Heart right ventricle (tissue), 16 donors: Measurements from ENCODE around the gene CGAS. TPM values are rescaled to one million over a fixed set of nuclear protein-coding genes. Genes with fewer than 3 reads are reported as not detected.

Source experiments
- ATAC-seq, 8 donors: fragments of 200-7000 bp; cut with Tn5 transposase; one replicate each; pipeline ENCODE4 v1.9.1; 2020; ENCODE audit warnings: mild to moderate bottlenecking in 8 of 8, moderate library complexity in 8 of 8, moderate number of reproducible peaks in 1 of 8
- DNase-seq, 2 donors: peaks; one replicate each; pipeline ENCODE4 v3.0.0-alpha.2; 2020
- H3K27ac ChIP-seq, 10 donors: fragments of 200-600 bp; sonication (generic) in 2 of 10; one replicate each; pipeline versions ENCODE4 v1.5.0 to v1.8.0; 2020 to 2022; ENCODE audit warnings: mild to moderate bottlenecking in 3 of 10
- H3K27me3 ChIP-seq, 7 donors: fragments of 200-600 bp; one replicate each; pipeline ENCODE4 v1.8.0; 2021 to 2022; ENCODE audit warnings: mild to moderate bottlenecking in 2 of 7
- H3K36me3 ChIP-seq, 9 donors: fragments of 200-600 bp; sonication (generic) in 1 of 9; one replicate each; pipeline versions ENCODE4 v1.5.0 to v1.8.0; 2020 to 2022; ENCODE audit warnings: mild to moderate bottlenecking in 2 of 9
- H3K4me1 ChIP-seq, 9 donors: fragments of 200-600 bp; sonication (generic) in 1 of 9; one replicate each; pipeline versions ENCODE4 v1.5.0 to v1.8.0; 2020 to 2022; ENCODE audit warnings: mild to moderate bottlenecking in 4 of 9
- H3K4me3 ChIP-seq, 10 donors: fragments of 200-600 bp; sonication (generic) in 2 of 10; one replicate each; pipeline versions ENCODE4 v1.5.0 to v1.8.0; 2020 to 2022; ENCODE audit warnings: mild to moderate bottlenecking in 7 of 10, moderate library complexity in 2 of 10
- H3K9me3 ChIP-seq, 11 donors: fragments of 200-600 bp in 10 of 11; sonication (generic) in 2 of 11; one replicate each; pipeline versions ENCODE4 v1.5.0 to v1.8.0; 2013 to 2022; ENCODE audit warnings: mild to moderate bottlenecking in 2 of 11, control low read depth in 1 of 11, moderate library complexity in 1 of 11
- WGBS, 2 donors: extraction: QIAGEN DNeasy Blood & Tissue Kit; methylation state at CpG; one replicate each; pipeline ENCODE4 v1.1.7; 2013; ENCODE audit warnings: inconsistent platforms in 1 of 2; 5-methylcytosine and 5-hydroxymethylcytosine counted together
- intact Hi-C, 10 donors: fragments of 100-400 bp; cut with DNase I; formaldehyde crosslinking; loops; one replicate each; pipeline versions ENCODE4 v1.11.1 to v1.14.2; 2022
- polyA plus RNA-seq, 2 donors: library from polyadenylated mRNA; stranded (reverse); fragments of 200-250 nt; gene quantifications; one replicate each; pipeline ENCODE4 v1.2.3, GENCODE V29; 2013
- total RNA-seq, 10 donors: library from RNA; stranded (reverse); fragmentation: NEBNext Ultra II Directional in 3 of 10; extraction: Animal tissue kit (Norgen Biotek cat#: 25700) in 3 of 10; gene quantifications; one replicate each; pipeline versions ENCODE4 v1.2.1 to v1.2.4, GENCODE V29; 2021 to 2023
- TF ChIP-seq, protein P1 (sequence below), 9 donors: fragments of 200-600 bp; sonication (generic) in 2 of 9; IDR thresholded peaks; one replicate each; pipeline versions ENCODE4 v1.5.0 to v1.8.0; 2021 to 2022; ENCODE audit warnings: antibody characterized with exemption in 9 of 9, mild to moderate bottlenecking in 5 of 9, moderate library complexity in 1 of 9
- donor health status: Arrhythmogenic right ventricular cardiomyopathy.
- donor health status: ischemic (EF 13 %, LVEDD 7.1; RV severe dilation, severe dysfunction).
- donor health status: healthy with polysubstance abuse.
- donor health status: DM: no; HTN: yes; CAD: no.
- donor health status: DM: no; HTN: no; CAD: no.
- donor health status: ischemic (EF 25% LVEDD 6.9; RV normal size, moderate dysfunction).
- donor health status: ischemic (EF 25% LVEDD 5.7; RV mildly dilated, moderate dysfunction).
- donor health status: healthy.
- donor health status: DM: yes; HTN: yes; CAD: no.
- donor health status: Ischemic cardiomyopathy.
- donor health status: ischemic (EF 35%, LVEDD 5.7; RV mildly dilated, moderate dysfunction).
- donor health status: nonischemic (EF 11% LVEDD 7.7; RV severe dilation, severe dysfunction).
- donor health status: DM: yes; HTN: yes; CAD: no.
- donor health status: PGD.
- donor health status: ischemic (EF 29% LVEDD 5.4; RV normal size, mild dysfunction).
- donor health status: nonischemic (EF 23%, LVEDD 6.1; RV moderate dilation, normal function).

The CGAS gene
- total and polyA plus RNA-seq, 12 donors = 0.46 to 4.1 (median 1.1) TPM

DNA sequence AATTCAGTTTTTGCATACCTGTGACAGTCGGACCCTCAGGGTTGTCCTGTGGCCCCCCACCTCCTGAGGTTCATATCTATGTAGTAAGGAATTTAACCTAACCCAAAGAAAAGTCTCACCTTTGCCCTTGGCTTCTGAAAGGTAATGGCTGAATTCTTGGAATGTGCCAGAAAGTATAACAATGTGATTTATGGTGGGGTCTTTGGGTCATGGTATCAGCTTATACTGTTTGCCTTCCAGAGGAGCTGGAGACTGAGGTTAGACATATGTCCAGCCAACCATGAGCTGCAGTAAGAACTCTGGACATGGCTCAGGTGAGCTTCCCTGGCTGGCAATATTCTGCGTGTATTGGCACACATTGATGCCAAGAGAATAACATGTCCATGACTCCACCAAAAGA lies 30.6 kb downstream of the CGAS start:
- intact Hi-C loops = no loop called here
- H3K4me3 ChIP-seq = no peak overlapping the region
- peaks cover 0 to 86% (median 6%) of the 10 kb centered on the region in 9 donors for H3K36me3 ChIP-seq
- ATAC-seq (no peak), DNase-seq (no peak)
- peak overlapping the region in 1 of 10 donors; percentile 84 for H3K27ac ChIP-seq
- H3K9me3 ChIP-seq = peaks cover 0 to 4% (median 0%) of the 10 kb centered on the region in 11 donors
- H3K4me1 ChIP-seq = peaks cover 0 to 15% (median 0%) of the 10 kb centered on the region in 9 donors
- TF ChIP-seq, protein P1, sequence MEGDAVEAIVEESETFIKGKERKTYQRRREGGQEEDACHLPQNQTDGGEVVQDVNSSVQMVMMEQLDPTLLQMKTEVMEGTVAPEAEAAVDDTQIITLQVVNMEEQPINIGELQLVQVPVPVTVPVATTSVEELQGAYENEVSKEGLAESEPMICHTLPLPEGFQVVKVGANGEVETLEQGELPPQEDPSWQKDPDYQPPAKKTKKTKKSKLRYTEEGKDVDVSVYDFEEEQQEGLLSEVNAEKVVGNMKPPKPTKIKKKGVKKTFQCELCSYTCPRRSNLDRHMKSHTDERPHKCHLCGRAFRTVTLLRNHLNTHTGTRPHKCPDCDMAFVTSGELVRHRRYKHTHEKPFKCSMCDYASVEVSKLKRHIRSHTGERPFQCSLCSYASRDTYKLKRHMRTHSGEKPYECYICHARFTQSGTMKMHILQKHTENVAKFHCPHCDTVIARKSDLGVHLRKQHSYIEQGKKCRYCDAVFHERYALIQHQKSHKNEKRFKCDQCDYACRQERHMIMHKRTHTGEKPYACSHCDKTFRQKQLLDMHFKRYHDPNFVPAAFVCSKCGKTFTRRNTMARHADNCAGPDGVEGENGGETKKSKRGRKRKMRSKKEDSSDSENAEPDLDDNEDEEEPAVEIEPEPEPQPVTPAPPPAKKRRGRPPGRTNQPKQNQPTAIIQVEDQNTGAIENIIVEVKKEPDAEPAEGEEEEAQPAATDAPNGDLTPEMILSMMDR (IDR thresholded peaks at IDR 0.05) = no peak
- 92 to 93% methylated on average over 2 of the region's 2 CpGs for WGBS, 2 donors
- no peaks in the 10 kb centered on the region for H3K27me3 ChIP-seq

DNA sequence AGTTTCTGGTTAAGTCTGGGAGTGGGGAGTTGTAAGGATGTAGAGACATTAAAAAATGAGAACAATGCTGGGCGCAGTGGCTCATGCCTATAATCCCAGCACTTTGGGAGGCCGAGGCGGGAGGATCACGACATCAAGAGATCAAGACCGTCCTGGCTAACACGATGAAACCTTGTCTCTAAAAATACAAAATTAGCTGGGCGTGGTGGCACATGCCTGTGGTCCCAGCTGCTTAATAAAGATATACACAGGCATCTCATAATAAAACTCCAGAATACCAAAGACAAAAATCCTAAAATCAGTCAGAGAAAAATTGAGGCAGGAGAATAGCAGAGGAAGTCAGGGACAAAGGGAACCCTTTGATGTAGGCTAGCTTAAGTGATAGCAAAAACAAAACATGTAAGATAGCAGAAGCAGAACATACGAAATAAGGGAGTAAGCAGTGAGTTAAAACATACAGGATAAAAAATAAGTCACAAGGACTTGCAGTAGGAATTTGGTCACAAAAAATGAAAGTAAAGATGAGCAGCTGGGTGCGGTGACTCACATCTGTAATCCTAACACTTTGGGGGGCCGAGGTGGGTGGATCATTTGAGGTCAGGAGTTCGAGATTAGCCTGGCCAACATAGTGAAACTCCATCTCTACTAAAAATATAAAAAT lies 33.9 kb downstream of the CGAS start:
- 93 to 94% methylated on average over 11 of the region's 11 CpGs for WGBS, 2 donors
- H3K36me3 ChIP-seq = peaks cover 0 to 60% (median 0%) of the 10 kb centered on the region in 9 donors

DNA sequence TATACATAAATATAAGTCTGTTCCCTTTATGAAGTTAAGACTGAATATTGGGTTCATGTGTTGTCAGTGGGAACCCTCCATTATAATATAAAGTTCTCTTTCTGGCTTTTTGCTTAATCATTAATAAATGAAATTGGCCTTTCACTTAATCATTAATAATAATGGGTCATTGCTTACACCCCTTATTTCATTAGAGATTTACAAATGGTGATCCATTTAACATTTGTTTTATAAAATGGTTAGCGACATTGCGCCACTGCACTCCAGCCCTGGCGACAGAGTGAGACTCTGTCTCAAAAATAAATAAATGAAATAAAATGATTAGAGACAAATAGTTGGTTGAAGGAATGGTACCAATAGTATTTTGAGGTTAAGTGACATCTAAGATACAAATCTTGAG lies 39.0 kb downstream of the CGAS start:
- H3K27me3 ChIP-seq = no peaks in the 10 kb centered on the region
- TF ChIP-seq, protein P1 (IDR thresholded peaks at IDR 0.05) = no peak
- no peaks in the 10 kb centered on the region for H3K9me3 ChIP-seq
- no peak for DNase-seq
- peaks cover 0 to 19% (median 0%) of the 10 kb centered on the region in 9 donors for H3K36me3 ChIP-seq
- WGBS, 2 donors = 97 to 98% methylated on average over 3 of the region's 3 CpGs
- no peaks in the 10 kb centered on the region for H3K4me1 ChIP-seq
- no peak for ATAC-seq
- no peak overlapping the region for H3K4me3 ChIP-seq
- H3K27ac ChIP-seq = no peak overlapping the region
- intact Hi-C loops = no loop called here

More for the DNA sequence above, 33.9 kb downstream of the CGAS start:
- Histone ChIP-seq H3K27ac (no peak overlapping the region), H3K4me1 (peaks cover 0 to 15% (median 0%) of the 10 kb centered on the region in 9 donors), H3K4me3 (no peak overlapping the region), H3K9me3 (no peaks in the 10 kb centered on the region), H3K27me3 (no peaks in the 10 kb centered on the region)
- TF ChIP-seq, protein P1 (IDR thresholded peaks at IDR 0.05) = no peak
- intact Hi-C loops = no loop called here
- ATAC-seq (no peak), DNase-seq (no peak)

DNA sequence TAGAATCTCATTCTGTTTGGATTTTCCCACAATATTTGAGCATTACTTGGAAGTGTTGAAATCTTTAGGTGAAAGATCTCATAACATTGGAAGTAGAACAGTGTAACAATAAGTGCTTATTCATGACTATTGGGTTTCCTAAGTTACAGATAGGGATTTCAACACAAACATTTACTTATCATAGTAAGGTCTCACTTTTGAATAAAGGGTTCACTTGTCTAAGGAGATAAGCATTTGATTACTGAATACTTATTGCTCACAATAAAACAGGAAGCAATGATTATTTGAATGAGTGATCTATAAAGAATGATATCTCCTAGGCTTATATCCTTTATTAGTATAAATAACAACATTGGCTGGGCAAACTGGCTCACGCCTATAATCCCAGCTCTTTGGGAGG lies 42.7 kb downstream of the CGAS start:
- Histone ChIP-seq H3K4me1 (no peaks in the 10 kb centered on the region), H3K27ac (no peak overlapping the region), H3K4me3 (no peak overlapping the region), H3K9me3 (no peaks in the 10 kb centered on the region), H3K36me3 (no peaks in the 10 kb centered on the region), H3K27me3 (no peaks in the 10 kb centered on the region)
- ATAC-seq (no peak), DNase-seq (no peak)
- TF ChIP-seq, protein P1 (IDR thresholded peaks at IDR 0.05) = no peak
- 96 to 100% methylated on average over 1 of the region's 1 CpG for WGBS, 2 donors
- intact Hi-C loops = no loop called here
